Measurements from ENCODE around the gene IL1RAPL2.

The IL1RAPL2 gene

DNA sequence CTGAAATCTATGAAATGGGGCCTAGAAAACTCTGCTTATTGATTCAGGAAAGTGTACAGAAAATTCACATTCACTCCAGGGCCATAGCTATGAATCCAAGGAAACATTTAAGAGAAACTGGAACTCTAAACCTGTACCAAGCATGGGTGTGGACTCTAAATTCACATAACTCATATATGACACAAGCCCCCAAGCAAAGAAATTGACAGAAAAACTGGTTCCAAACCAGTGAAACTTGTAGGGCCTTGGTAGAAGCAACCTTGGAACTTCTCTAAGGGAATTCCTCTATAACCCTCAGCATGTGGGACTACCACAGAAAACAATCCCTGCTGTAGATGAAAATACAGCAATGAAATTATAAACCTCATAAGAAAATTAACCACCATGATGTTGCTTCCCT, 1149.7 kb downstream of the IL1RAPL2 start:
- Histone ChIP-seq H3K4me1 (ENCODE audit: control insufficient read depth, insufficient read depth, low read length) (no peaks in the 10 kb centered on the region), H3K9me3 (ENCODE audit: control insufficient read depth, low read length) (no peaks in the 10 kb centered on the region), H3K4me3 (ENCODE audit: low read length) (no peak overlapping the region), H3K36me3 (ENCODE audit: control insufficient read depth, insufficient read depth, low read length) (no peaks in the 10 kb centered on the region), H3K27me3 (ENCODE audit: control insufficient read depth, insufficient read depth, low read length) (no peaks in the 10 kb centered on the region), H3K9ac (ENCODE audit: low read length) (no peak overlapping the region)

DNA sequence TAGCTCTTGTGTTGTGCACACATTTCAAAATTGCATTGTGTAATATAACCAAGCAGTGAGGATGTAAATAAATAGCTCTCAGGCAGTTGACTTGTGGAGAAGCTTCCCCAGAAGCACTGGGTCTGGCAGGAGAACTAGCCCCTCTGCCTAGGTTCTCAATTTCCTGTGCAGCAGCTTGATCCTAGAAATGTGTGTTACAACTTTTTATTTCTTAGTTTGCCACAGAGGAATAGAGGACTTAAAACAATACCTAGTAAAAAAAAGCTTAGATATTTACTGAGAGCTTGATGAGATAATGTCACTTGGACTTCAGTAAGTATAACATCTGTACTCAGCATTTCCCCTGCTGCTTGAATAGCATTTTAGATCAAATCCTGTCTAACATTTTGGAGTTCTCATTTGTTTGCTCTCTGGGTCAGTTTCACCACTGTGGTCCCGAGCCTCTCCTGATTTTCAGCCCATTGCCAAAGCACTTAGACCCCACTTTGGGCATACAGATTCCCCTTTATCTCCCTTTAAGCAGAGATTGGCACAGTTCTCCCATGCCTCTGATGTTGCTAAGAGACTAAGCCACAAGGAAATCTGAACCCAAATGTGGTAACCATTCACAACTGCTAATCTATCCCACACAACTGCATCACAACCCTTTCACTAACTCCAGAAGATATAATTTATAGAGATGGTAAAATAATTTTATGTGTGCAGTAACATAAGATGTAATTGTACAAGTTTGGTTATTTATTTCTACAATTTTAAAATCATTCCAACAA, 1158.2 kb downstream of the IL1RAPL2 start:
- no peaks in the 10 kb centered on the region for H3K27me3 ChIP-seq (ENCODE audit: control insufficient read depth, insufficient read depth, low read length)
- H3K36me3 ChIP-seq (ENCODE audit: control insufficient read depth, insufficient read depth, low read length) = no peaks in the 10 kb centered on the region
- H3K4me1 ChIP-seq (ENCODE audit: control insufficient read depth, insufficient read depth, low read length) = no peaks in the 10 kb centered on the region
- no peaks in the 10 kb centered on the region for H3K9me3 ChIP-seq (ENCODE audit: control insufficient read depth, low read length)
- H3K4me3 ChIP-seq (ENCODE audit: low read length) = no peak overlapping the region
- no peak overlapping the region for H3K9ac ChIP-seq (ENCODE audit: low read length)

DNA sequence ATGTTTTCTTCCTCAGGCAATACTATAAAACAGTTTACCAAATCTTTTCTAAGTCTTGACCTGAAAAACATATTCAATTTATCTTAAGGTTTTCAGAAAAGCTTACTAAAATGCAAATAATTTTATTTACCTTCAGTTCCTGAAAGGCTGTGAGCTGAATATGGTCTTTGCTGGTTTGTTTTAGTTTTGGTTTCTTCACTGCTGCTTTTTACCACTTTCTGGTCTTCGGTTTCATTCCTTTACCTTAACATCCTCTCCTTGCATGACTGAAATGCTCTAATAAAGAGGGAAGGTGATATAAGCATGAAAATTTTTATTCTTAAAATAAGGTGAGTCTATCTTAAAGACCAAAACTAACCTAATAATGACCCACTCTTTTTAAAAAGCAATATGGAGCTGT, 1159.2 kb downstream of the IL1RAPL2 start:
- Histone ChIP-seq H3K27me3 (ENCODE audit: control insufficient read depth, insufficient read depth, low read length) (no peaks in the 10 kb centered on the region), H3K36me3 (ENCODE audit: control insufficient read depth, insufficient read depth, low read length) (no peaks in the 10 kb centered on the region), H3K9me3 (ENCODE audit: control insufficient read depth, low read length) (no peaks in the 10 kb centered on the region), H3K4me3 (ENCODE audit: low read length) (no peak overlapping the region), H3K9ac (ENCODE audit: low read length) (no peak overlapping the region), H3K4me1 (ENCODE audit: control insufficient read depth, insufficient read depth, low read length) (no peaks in the 10 kb centered on the region)

DNA sequence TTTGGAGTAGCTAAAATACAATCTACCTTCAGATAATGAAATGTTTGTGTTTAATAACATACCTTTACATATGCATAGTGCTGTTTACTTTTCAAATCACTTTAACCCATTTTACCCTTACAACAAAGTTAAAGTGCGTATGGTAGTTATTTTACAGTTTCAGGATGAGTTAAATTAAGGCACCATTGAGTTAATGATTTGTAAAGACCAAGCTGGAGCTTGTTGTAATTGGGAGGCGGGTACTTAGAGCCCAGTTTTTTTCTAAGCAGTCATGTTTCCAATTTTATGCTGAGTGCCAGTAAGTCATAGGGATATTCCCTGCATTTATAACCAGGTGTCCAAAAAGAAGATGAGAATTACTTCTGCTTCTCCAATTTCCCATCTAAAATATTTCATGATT, 1172.2 kb downstream of the IL1RAPL2 start:
- H3K27me3 ChIP-seq (ENCODE audit: control insufficient read depth, insufficient read depth, low read length) = no peaks in the 10 kb centered on the region
- no peak overlapping the region for H3K4me3 ChIP-seq (ENCODE audit: low read length)
- no peaks in the 10 kb centered on the region for H3K4me1 ChIP-seq (ENCODE audit: control insufficient read depth, insufficient read depth, low read length)
- no peak overlapping the region for H3K9ac ChIP-seq (ENCODE audit: low read length)
- no peaks in the 10 kb centered on the region for H3K9me3 ChIP-seq (ENCODE audit: control insufficient read depth, low read length)
- H3K36me3 ChIP-seq (ENCODE audit: control insufficient read depth, insufficient read depth, low read length) = no peaks in the 10 kb centered on the region

DNA sequence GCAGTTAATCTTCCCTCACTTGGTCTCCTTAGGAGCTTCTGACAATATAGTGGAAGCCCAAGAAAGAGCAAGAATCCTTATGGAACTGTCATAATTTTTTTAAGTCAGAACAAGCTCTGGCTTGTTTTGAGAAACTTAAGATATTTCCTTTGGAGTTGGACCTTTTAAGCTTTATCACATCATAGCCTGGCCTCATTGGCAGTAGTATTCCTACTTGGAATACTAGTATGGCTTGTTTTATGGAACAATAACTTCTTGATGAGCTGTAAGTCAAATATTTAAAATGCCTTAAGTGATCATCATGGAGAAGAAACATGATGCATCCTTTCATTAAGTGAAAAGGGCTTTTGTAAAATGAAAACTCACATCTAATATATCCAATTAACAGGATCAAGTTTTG, 1178.3 kb downstream of the IL1RAPL2 start:
- Histone ChIP-seq H3K27me3 (ENCODE audit: control insufficient read depth, insufficient read depth, low read length) (no peaks in the 10 kb centered on the region), H3K9ac (ENCODE audit: low read length) (no peak overlapping the region), H3K4me1 (ENCODE audit: control insufficient read depth, insufficient read depth, low read length) (no peaks in the 10 kb centered on the region), H3K9me3 (ENCODE audit: control insufficient read depth, low read length) (no peaks in the 10 kb centered on the region), H3K36me3 (ENCODE audit: control insufficient read depth, insufficient read depth, low read length) (no peaks in the 10 kb centered on the region), H3K4me3 (ENCODE audit: low read length) (no peak overlapping the region)

DNA sequence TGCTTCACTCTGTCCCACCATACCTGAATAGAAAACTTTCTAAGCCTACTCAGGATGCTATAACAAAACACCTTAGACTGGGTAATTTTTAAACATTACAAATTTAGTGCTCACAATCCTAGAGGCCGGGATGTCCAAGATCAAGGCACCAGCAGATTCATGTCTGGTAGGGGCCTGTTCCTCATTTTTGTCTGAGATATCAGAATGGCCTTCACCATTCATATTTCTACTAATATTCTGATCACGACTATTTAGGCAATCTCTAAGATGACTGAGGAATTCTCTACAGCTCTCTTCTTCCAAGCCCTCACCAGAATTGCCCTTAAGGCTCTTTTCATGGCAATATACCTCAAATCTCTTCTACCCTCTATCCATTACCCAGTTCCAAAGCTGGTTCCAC, 1178.9 kb downstream of the IL1RAPL2 start:
- Histone ChIP-seq H3K4me3 (ENCODE audit: low read length) (no peak overlapping the region), H3K4me1 (ENCODE audit: control insufficient read depth, insufficient read depth, low read length) (no peaks in the 10 kb centered on the region), H3K36me3 (ENCODE audit: control insufficient read depth, insufficient read depth, low read length) (no peaks in the 10 kb centered on the region), H3K9ac (ENCODE audit: low read length) (no peak overlapping the region), H3K9me3 (ENCODE audit: control insufficient read depth, low read length) (no peaks in the 10 kb centered on the region), H3K27me3 (ENCODE audit: control insufficient read depth, insufficient read depth, low read length) (no peaks in the 10 kb centered on the region)

DNA sequence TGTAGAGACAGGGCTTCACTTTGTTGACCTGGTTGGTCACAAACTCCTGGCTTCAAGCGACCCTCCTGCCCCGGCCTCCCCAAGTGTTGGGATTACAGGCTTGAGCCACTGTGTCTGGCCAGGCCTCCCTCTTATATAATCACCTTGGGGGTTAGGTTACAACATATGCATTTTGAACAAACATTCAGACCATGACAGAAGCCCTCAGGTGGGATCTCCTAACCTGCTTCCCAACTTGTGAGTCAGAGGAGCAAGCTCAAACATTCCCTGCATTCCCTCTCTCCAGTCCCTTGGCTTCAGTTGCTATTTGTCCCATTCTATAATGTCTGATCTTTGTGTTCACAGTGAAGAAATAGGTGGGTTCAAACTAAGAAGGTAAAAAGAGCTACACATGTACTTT, 1179.9 kb downstream of the IL1RAPL2 start:
- H3K36me3 ChIP-seq (ENCODE audit: control insufficient read depth, insufficient read depth, low read length) = no peaks in the 10 kb centered on the region
- no peaks in the 10 kb centered on the region for H3K4me1 ChIP-seq (ENCODE audit: control insufficient read depth, insufficient read depth, low read length)
- H3K4me3 ChIP-seq (ENCODE audit: low read length) = no peak overlapping the region
- no peaks in the 10 kb centered on the region for H3K9me3 ChIP-seq (ENCODE audit: control insufficient read depth, low read length)
- no peaks in the 10 kb centered on the region for H3K27me3 ChIP-seq (ENCODE audit: control insufficient read depth, insufficient read depth, low read length)
- H3K9ac ChIP-seq (ENCODE audit: low read length) = no peak overlapping the region

DNA sequence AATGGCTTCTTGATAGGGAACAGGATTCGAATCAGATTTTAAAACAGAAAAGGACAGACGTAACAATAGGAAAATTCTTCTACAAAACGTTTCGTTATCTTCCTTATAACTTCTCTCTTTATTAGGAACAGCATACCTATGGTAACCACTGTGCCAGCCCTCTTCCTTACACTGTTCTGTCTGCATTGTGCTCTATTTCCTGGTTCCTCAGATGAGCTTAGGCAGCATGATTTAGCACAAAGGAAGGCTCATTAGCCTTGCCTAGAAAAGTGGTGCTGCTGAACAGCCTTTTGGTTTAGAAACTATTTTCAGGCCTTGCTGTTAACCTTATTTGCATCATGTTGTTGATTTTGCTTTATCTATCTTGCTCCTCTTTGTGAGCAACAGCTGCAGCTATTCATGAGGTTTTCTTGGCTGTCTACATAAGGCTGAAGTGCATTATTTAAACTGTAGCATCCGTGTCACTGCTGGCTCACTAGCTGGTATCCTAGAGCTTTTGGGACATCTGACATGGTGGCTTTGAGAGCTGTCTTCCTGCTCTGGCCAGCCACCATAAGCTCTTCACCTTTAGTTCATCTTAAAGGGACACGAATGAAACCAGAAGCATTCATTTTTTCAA, 1186.4 kb downstream of the IL1RAPL2 start:
- Histone ChIP-seq H3K4me1 (ENCODE audit: control insufficient read depth, insufficient read depth, low read length) (no peaks in the 10 kb centered on the region), H3K9me3 (ENCODE audit: control insufficient read depth, low read length) (no peaks in the 10 kb centered on the region), H3K4me3 (ENCODE audit: low read length) (no peak overlapping the region)

DNA sequence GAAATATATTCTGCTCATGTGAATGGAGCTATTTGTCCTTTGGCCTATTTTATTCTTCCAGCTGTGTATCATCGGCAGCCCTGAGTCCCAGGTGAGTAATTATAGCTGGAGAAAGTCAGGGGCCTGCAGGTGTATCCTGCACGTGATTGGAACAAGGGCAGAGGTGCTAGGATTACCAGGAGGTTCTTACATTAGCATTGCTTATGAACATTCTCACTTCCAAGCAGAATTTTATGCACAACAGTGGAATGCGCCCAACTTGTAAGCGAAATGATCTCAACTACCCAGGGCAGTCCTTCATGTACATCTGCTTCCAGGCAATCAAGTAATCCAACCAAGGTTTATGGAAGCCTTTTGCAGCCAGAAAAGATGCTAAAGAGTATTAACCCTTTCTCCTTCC, 1187.4 kb downstream of the IL1RAPL2 start:
- Histone ChIP-seq H3K9ac (ENCODE audit: low read length) (no peak overlapping the region), H3K9me3 (ENCODE audit: control insufficient read depth, low read length) (no peaks in the 10 kb centered on the region), H3K36me3 (ENCODE audit: control insufficient read depth, insufficient read depth, low read length) (no peaks in the 10 kb centered on the region), H3K27me3 (ENCODE audit: control insufficient read depth, insufficient read depth, low read length) (no peaks in the 10 kb centered on the region), H3K4me1 (ENCODE audit: control insufficient read depth, insufficient read depth, low read length) (no peaks in the 10 kb centered on the region), H3K4me3 (ENCODE audit: low read length) (no peak overlapping the region)

More for the DNA sequence above, 1186.4 kb downstream of the IL1RAPL2 start:
- Histone ChIP-seq H3K27me3 (ENCODE audit: control insufficient read depth, insufficient read depth, low read length) (no peaks in the 10 kb centered on the region), H3K36me3 (ENCODE audit: control insufficient read depth, insufficient read depth, low read length) (no peaks in the 10 kb centered on the region), H3K9ac (ENCODE audit: low read length) (no peak overlapping the region)

DNA sequence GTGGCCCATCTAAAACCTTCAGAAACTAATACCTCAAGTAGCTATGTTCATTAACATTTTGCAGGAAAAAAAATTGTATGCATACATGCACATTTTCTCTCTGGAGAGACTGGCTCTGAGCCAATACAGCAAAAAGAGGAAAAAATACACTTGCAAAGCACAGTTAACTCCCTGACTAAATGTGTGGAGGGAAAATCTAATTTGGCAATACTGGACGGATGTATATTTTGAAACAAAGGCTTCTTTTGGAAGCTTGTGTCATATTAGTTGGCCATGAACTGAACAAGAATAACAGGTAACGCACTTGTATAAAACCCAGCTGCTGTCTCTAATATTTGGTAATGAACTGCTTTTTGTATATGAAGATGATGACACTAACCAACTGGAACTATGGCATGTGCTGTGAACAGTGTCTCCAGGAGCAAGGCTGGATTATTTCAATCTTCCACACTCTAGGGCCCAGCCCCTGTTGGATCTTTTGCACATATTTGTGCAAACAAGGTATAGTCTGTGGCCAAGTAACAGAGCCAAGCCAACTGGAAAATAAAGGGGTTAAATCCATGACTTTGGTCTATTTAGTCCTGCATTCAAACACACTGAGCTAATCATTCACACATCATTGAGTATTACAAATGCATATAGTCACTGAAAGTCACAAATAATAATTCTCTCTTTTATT, 1188.4 kb downstream of the IL1RAPL2 start:
- Histone ChIP-seq H3K4me1 (ENCODE audit: control insufficient read depth, insufficient read depth, low read length) (no peaks in the 10 kb centered on the region), H3K9ac (ENCODE audit: low read length) (no peak overlapping the region), H3K36me3 (ENCODE audit: control insufficient read depth, insufficient read depth, low read length) (no peaks in the 10 kb centered on the region), H3K27me3 (ENCODE audit: control insufficient read depth, insufficient read depth, low read length) (no peaks in the 10 kb centered on the region), H3K9me3 (ENCODE audit: control insufficient read depth, low read length) (no peaks in the 10 kb centered on the region), H3K4me3 (ENCODE audit: low read length) (no peak overlapping the region)

DNA sequence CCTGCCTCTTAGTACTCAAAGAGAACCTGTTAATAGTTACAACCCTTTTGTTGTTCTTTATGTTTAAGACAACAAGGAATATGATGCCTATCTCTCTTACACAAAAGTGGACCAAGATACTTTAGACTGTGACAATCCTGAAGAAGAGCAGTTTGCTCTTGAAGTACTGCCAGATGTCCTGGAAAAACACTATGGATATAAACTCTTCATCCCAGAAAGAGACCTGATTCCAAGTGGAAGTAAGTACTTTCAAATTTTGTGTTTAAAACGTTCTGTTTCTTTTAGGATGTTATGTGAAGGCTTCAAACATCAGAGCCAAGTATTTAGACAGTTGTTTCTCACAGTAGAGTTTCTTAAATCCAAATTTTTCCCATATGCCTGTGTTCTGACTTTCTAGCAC, 1189.1 kb downstream of the IL1RAPL2 start:
- Histone ChIP-seq H3K9me3 (ENCODE audit: control insufficient read depth, low read length) (no peaks in the 10 kb centered on the region), H3K9ac (ENCODE audit: low read length) (no peak overlapping the region), H3K4me3 (ENCODE audit: low read length) (no peak overlapping the region), H3K4me1 (ENCODE audit: control insufficient read depth, insufficient read depth, low read length) (no peaks in the 10 kb centered on the region), H3K36me3 (ENCODE audit: control insufficient read depth, insufficient read depth, low read length) (no peaks in the 10 kb centered on the region), H3K27me3 (ENCODE audit: control insufficient read depth, insufficient read depth, low read length) (no peaks in the 10 kb centered on the region)

DNA sequence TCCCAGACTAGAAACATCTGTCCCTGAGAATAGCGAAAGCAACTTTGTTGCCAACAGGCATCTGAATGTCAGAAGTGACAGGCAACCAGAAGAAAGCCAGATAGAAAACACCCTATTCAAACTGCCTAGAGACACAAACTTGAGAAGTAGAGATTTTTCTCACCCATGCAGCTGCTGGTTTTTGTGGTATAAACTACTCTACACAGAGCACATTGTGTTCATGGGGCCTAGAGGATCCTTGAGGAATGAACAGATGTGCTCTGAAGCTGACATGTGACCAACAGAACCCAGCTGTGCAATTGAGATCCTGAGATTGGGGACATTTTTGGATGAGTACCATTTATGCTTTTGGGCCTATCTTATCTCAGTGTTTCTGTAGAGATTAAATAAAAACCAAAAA, 1192.8 kb downstream of the IL1RAPL2 start:
- H3K27me3 ChIP-seq (ENCODE audit: control insufficient read depth, insufficient read depth, low read length) = no peaks in the 10 kb centered on the region
- no peak overlapping the region for H3K4me3 ChIP-seq (ENCODE audit: low read length)

More for the DNA sequence above, 1192.8 kb downstream of the IL1RAPL2 start:
- Histone ChIP-seq H3K9me3 (ENCODE audit: control insufficient read depth, low read length) (no peaks in the 10 kb centered on the region), H3K36me3 (ENCODE audit: control insufficient read depth, insufficient read depth, low read length) (no peaks in the 10 kb centered on the region), H3K4me1 (ENCODE audit: control insufficient read depth, insufficient read depth, low read length) (no peaks in the 10 kb centered on the region), H3K9ac (ENCODE audit: low read length) (no peak overlapping the region)
